AG04449 (cell line): ENCODE data around the gene NUP214.

ENCODE experiments used
- CTCF ChIA-PET: fragments of 350-600 bp; formaldehyde crosslinking; extraction: SDS; loops from one replicate; lab custom pipeline; 2021; ENCODE audit warnings: antibody characterized with exemption; lab: Yijun Ruan, JAX
- POLR2A ChIA-PET: fragments of 400-600, 350-600 bp; formaldehyde crosslinking; extraction: SDS; loops from one replicate; lab custom pipeline; 2020; ENCODE audit warnings: antibody characterized with exemption, inconsistent platforms; lab: Yijun Ruan, JAX
- DNase-seq: peaks from one replicate; pipeline ENCODE4 v3.0.0-alpha.2; 2010; ENCODE audit warnings: low read depth, low spot score
- H3K4me3 ChIP-seq: 2 replicates; pipeline ENCODE4 v1.5.1; 2011; ENCODE audit warnings: low read depth, mild to moderate bottlenecking, control low read depth, low read length
- CTCF ChIP-seq: IDR thresholded peaks from one replicate; pipeline ENCODE4 v1.5.1; 2011; ENCODE audit warnings: mild to moderate bottlenecking, moderate library complexity, low read length, control low read depth, inconsistent platforms; ENCODE audit not compliant: insufficient read depth; ENCODE audit errors: missing control alignments

NUP214 gene

GRCh38 chr9:131125288-131126058, at the start of gene NUP214:
Gene NUP214, plus strand, starts transcription at chr9:131125586. Its CDS starts 119 bp downstream, at chr9:131125705.
- POLR2A ChIA-PET, result interaction anchor here (0.5 to 0.9 kb wide), 4 partner anchors 17 to 878 kb away, joined by 3 to 4 read pairs (median 3); no protein-coding TSS in a partner anchor
- CTCF ChIA-PET, result interaction anchor here (1.0 to 2.1 kb wide), 9 partner anchors 53 to 256 kb away, joined by 3 to 10 read pairs (median 4); no protein-coding TSS in a partner anchor
- peak within 1 kb of the TSS; percentile 100 for H3K4me3 ChIP-seq
- DNase-seq, result peak; percentile 74
- no peak for TF ChIP-seq CTCF

GRCh38 chr9:131076347-131077195, 48.8 kb upstream of the NUP214 start:
- no peak for TF ChIP-seq CTCF
- H3K4me3 ChIP-seq, result no peak overlapping the region
- no peak for DNase-seq
- CTCF ChIA-PET, result interaction anchor here (1.4 kb wide), 1 partner anchor 19 kb away, joined by 3 read pairs; no protein-coding TSS in a partner anchor
- POLR2A ChIA-PET, result no interaction called here

- no peak for DNase-seq
- H3K4me3 ChIP-seq, result no peak overlapping the region
- CTCF ChIA-PET, result interaction anchor here (0.9 to 1.0 kb wide), 2 partner anchors 26 to 32 kb away, joined by 3 read pairs; no protein-coding TSS in a partner anchor
- TF ChIP-seq CTCF, result no peak
- POLR2A ChIA-PET, result no interaction called here
Measured at GRCh38 chr9:131078427-131079366, 46.7 kb upstream of the NUP214 start.

GRCh38 chr9:131080589-131080988, 44.8 kb upstream of the NUP214 start:
- TF ChIP-seq CTCF, result no peak
- POLR2A ChIA-PET, result no interaction called here

GRCh38 chr9:131081868-131082267, 43.5 kb upstream of the NUP214 start:
- H3K4me3 ChIP-seq, result no peak overlapping the region
- no peak for DNase-seq
- CTCF ChIA-PET, result interaction anchor here (1.1 to 1.2 kb wide), 2 partner anchors 24 to 255 kb away, joined by 3 read pairs; no protein-coding TSS in a partner anchor
- TF ChIP-seq CTCF, result no peak
- POLR2A ChIA-PET, result no interaction called here

More at GRCh38 chr9:131080589-131080988, 44.8 kb upstream of the NUP214 start:
- CTCF ChIA-PET, result interaction anchor here (1.1 kb wide), 1 partner anchor 24 kb away, joined by 3 read pairs; no protein-coding TSS in a partner anchor
- H3K4me3 ChIP-seq, result no peak overlapping the region
- DNase-seq, result no peak
